Measurements from ENCODE around the gene SBDS. TPM values are rescaled to one million over a fixed set of nuclear protein-coding genes. Genes with fewer than 3 reads are reported as not detected.
"Not testable (repeated sequence)": the region's sequence is repeated elsewhere in the genome, so short reads cannot be mapped to it uniquely, and the experiment has no call there.

The SBDS gene
- total RNA-seq, 2 donors from 2014 or later = 37.9 to 52.1 TPM

DNA sequence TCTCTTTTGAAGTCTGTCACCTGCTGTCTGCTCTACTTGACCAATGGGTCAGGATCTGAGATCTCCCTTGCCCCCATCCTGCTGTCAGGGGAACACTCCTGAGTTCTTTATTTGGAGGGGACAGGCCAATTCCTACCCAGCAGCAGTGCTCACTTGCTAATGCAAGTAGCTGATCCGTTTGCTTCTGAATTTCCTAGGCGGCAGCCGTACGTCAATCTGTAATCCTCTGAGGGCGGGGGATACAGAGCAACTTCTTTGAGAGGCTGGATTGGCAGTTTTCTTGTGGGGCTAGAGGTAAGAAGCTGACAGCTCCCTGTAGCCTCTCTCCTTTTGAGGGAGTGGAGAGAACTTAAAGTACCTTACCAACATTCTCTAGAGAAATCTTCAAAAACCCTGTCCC is 37.9 kb upstream of the SBDS start:
- DNase-seq (no peak), ATAC-seq (no peak)
- Histone ChIP-seq H3K36me3 (replicated peaks in 1 of 2; ENCODE audit: insufficient read depth in 1 of 2, low read depth in 2 of 2) (peaks cover 0 to 2% of the 10 kb centered on the region in 2 donors), H3K27ac (no peak overlapping the region), H3K4me1 (no peaks in the 10 kb centered on the region), H3K27me3 (no peaks in the 10 kb centered on the region), H3K4me3 (no peak overlapping the region), H3K9me3 (no peaks in the 10 kb centered on the region)
- TF ChIP-seq CTCF (IDR thresholded peaks at IDR 0.05) (no peak), POLR2A (IDR thresholded peaks at IDR 0.05) (no peak)
- intact Hi-C loops (cut with DNase I) = no loop called here
- 90 to 95% methylated on average over 4 to 5 of the region's 5 CpGs for WGBS, 2 donors

GRCh38 chr7:67031685-67032084 is 36.3 kb upstream of the SBDS start:
- H3K27me3 ChIP-seq; H3K4me3 ChIP-seq; H3K36me3 ChIP-seq (replicated peaks in 1 of 2; ENCODE audit: insufficient read depth in 1 of 2, low read depth in 2 of 2); H3K27ac ChIP-seq; intact Hi-C loops (cut with DNase I); H3K4me1 ChIP-seq; H3K9me3 ChIP-seq; DNase-seq; ATAC-seq: not testable (repeated sequence)
- WGBS, 2 donors = 86 to 92% methylated on average over 1 to 2 of the region's 2 CpGs

DNA sequence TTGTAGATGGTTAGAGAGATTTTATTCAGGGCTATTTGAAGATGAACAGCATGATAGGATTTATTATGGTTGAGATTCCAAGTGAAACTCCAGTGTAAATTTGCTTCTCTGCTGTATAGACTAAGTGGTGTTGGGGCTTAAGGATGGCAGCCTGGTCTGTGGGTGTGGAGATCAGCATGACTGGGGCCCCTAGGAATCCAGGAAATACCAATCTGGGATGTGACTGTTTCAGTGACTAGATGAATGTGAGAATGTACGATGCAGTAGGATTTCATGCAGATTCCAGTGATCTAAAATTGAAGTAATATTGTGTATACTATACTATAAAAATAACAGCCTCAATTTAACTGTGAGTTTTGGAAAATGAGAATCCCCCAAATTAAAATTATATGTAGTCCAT is 30.1 kb upstream of the SBDS start:
- H3K27me3 ChIP-seq; H3K4me3 ChIP-seq; H3K27ac ChIP-seq; intact Hi-C loops (cut with DNase I); DNase-seq; H3K4me1 ChIP-seq; H3K36me3 ChIP-seq (replicated peaks in 1 of 2; ENCODE audit: insufficient read depth in 1 of 2, low read depth in 2 of 2); ATAC-seq; H3K9me3 ChIP-seq: not testable (repeated sequence)
- 76 to 80% methylated on average over 1 of the region's 1 CpG for WGBS, 2 donors

GRCh38 chr7:67022511-67022910 is 27.1 kb upstream of the SBDS start:
- TF ChIP-seq POLR2A (IDR thresholded peaks at IDR 0.05) (no peak), CTCF (IDR thresholded peaks at IDR 0.05) (no peak)
- Histone ChIP-seq H3K27me3 (no peaks in the 10 kb centered on the region), H3K4me3 (no peak overlapping the region), H3K4me1 (no peaks in the 10 kb centered on the region), H3K9me3 (no peaks in the 10 kb centered on the region), H3K36me3 (replicated peaks in 1 of 2; ENCODE audit: insufficient read depth in 1 of 2, low read depth in 2 of 2) (peaks cover 0 to 14% of the 10 kb centered on the region in 2 donors), H3K27ac (no peak overlapping the region)
- no peak for ATAC-seq
- 76 to 86% methylated on average over 3 of the region's 3 CpGs for WGBS, 2 donors
- no peak for DNase-seq
- intact Hi-C loops (cut with DNase I) = no loop called here

GRCh38 chr7:67021260-67021659 is 25.9 kb upstream of the SBDS start:
- 79 to 87% methylated on average over 7 of the region's 7 CpGs for WGBS, 2 donors
- intact Hi-C loops (cut with DNase I) = no loop called here
- peaks cover 0 to 14% of the 10 kb centered on the region in 2 donors for H3K36me3 ChIP-seq (replicated peaks in 1 of 2; ENCODE audit: insufficient read depth in 1 of 2, low read depth in 2 of 2)

More at GRCh38 chr7:67021260-67021659, 25.9 kb upstream of the SBDS start:
- Histone ChIP-seq H3K4me3 (no peak overlapping the region), H3K4me1 (no peaks in the 10 kb centered on the region), H3K27ac (no peak overlapping the region), H3K9me3 (no peaks in the 10 kb centered on the region), H3K27me3 (no peaks in the 10 kb centered on the region)
- DNase-seq (no peak), ATAC-seq (no peak)
- TF ChIP-seq POLR2A (IDR thresholded peaks at IDR 0.05) (no peak), CTCF (IDR thresholded peaks at IDR 0.05) (no peak)
